Adrenal gland (tissue), 12 donors: ENCODE data around the gene ZNF598. TPM values are rescaled to one million over a fixed set of nuclear protein-coding genes. Genes with fewer than 3 reads are reported as not detected.

Experiments
- DNase-seq, 7 donors: peaks; one replicate each; pipeline ENCODE4 v3.0.0-alpha.2; 2019 to 2020
- H3K27ac ChIP-seq, 5 donors: fragments of 200-600 bp; sonication (generic) in 4 of 5; 1 replicate in 3 of 5; 2 replicates in 2 of 5; pipeline versions ENCODE4 v1.5.1 to v1.8.0; 2016 to 2020; ENCODE audit warnings: mild to moderate bottlenecking in 1 of 5
- H3K27me3 ChIP-seq: fragments of 200-600 bp; 2 replicates; pipeline ENCODE4 v1.8.0; 2021
- H3K36me3 ChIP-seq, 2 donors: fragments of 200-600 bp; replicated peaks in 1 of 2; 1 replicate in 1 of 2; 2 replicates in 1 of 2; pipeline versions ENCODE4 v1.5.1 to v1.8.0; 2018 to 2022
- H3K4me1 ChIP-seq, 2 donors: fragments of 200-600 bp; replicated peaks in 1 of 2; 1 replicate in 1 of 2; 2 replicates in 1 of 2; pipeline versions ENCODE4 v1.5.1 to v1.8.0; 2018 to 2021
- H3K4me3 ChIP-seq, 4 donors: fragments of 200-600 bp; sonication (generic) in 3 of 4; one replicate each; pipeline ENCODE4 v1.5.1; 2016 to 2018
- H3K9me3 ChIP-seq, 3 donors: fragments of 200-600 bp; sonication (generic) in 1 of 3; replicated peaks in 1 of 3; 1 replicate in 2 of 3; 2 replicates in 1 of 3; pipeline versions ENCODE4 v1.5.1 to v1.8.0; 2016 to 2021
- POLR2A ChIP-seq, 2 donors: fragments of 450-650 bp; IDR thresholded peaks; one replicate each; pipeline ENCODE4 v1.6.1; 2017; ENCODE audit warnings: antibody characterized with exemption in 2 of 2, mild to moderate bottlenecking in 2 of 2, moderate library complexity in 1 of 2
- WGBS, 4 donors: extraction: QIAGEN DNeasy Blood & Tissue Kit in 2 of 4; methylation state at CpG; one replicate each; pipeline versions ENCODE4 v1.1.5 to v1.1.7; 2013 to 2017; 5-methylcytosine and 5-hydroxymethylcytosine counted together
- intact Hi-C, 2 donors: fragments of 100-400 bp; cut with DNase I; formaldehyde crosslinking; loops; one replicate each; pipeline versions ENCODE4 v1.14.1 to v1.15.0; 2022 to 2023
- polyA plus RNA-seq, 3 donors: library from polyadenylated mRNA; stranded (reverse); fragments of 200-250 nt in 2 of 3; fragments of 350-450 nt in 1 of 3; fragmentation: Illumina TruSeq in 1 of 3; extraction: RNeasy Lipid Tissue Mini Kit (QIAGEN cat#74804) in 1 of 3; gene quantifications; one replicate each; pipeline ENCODE4 v1.2.3, GENCODE V29; 2013 to 2014
- total RNA-seq, 9 donors: library from RNA; depleted of rRNA in 4 of 9; stranded (reverse); fragments of >200 nt in 4 of 9; fragments of 120-200 nt in 1 of 9; fragmentation: NEBNext Ultra II Directional in 1 of 9; extraction: Animal tissue kit (Norgen Biotek cat#: 25700) in 1 of 9; gene quantifications; one replicate each; pipeline versions ENCODE4 v1.1.0 to v1.2.4, GENCODE V29; 2013 to 2023
- TF ChIP-seq, protein P1 (sequence below), 6 experiments: fragments of 450-650 bp in 4 of 6; fragments of 200-600 bp in 2 of 6; sonication (generic) in 1 of 6; IDR thresholded peaks; 1 replicate in 5 of 6; 2 replicates in 1 of 6; pipeline versions ENCODE4 v1.5.1 to v1.8.0; 2016 to 2021; ENCODE audit warnings: antibody characterized with exemption in 6 of 6, mild to moderate bottlenecking in 2 of 6, moderate library complexity in 1 of 6
- donor health status: healthy with polysubstance abuse.
- donor health status: Bipolar disorder and iron deficiency.
- donor health status: DM: yes; HTN: yes; CAD: no.
- donor health status: DM: no; HTN: no; CAD: no.
- donor health status: DM: no; HTN: no; CAD: no.
- donor health status: DM: yes; HTN: yes; CAD: no.

Gene ZNF598
- total and polyA plus RNA-seq, 12 donors: 4.7 to 51.5 (median 29.0) TPM

DNA sequence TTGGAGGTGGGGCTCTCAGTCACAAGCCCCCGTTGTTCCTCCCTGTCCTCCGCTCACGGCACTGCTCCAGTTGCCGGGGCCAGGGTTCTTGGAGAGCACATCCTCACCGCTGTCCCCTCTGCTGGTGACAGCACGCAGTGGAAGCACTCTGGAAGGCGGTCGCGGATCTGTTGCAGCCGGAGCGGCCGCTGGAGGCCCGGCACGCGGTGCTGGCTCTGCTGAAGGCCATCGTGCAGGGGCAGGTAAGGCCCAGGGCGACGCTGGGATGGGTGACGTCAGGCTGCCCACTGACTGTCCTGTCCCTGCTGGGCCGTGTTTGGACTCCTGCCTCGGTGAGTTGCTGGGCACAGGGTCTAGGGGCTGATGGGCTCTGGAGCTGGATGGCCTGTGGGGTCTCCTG lies 43.6 kb upstream of the ZNF598 start:
- intact Hi-C loops: no loop called here
- Histone ChIP-seq H3K4me1 (peaks cover 6 to 7% of the 10 kb centered on the region in 2 donors), H3K36me3 (peaks cover 0 to 51% of the 10 kb centered on the region in 2 donors), H3K9me3 (no peaks in the 10 kb centered on the region), H3K4me3 (no peak overlapping the region), H3K27ac (no peak overlapping the region), H3K27me3 (no peaks in the 10 kb centered on the region)
- TF ChIP-seq, protein P1, sequence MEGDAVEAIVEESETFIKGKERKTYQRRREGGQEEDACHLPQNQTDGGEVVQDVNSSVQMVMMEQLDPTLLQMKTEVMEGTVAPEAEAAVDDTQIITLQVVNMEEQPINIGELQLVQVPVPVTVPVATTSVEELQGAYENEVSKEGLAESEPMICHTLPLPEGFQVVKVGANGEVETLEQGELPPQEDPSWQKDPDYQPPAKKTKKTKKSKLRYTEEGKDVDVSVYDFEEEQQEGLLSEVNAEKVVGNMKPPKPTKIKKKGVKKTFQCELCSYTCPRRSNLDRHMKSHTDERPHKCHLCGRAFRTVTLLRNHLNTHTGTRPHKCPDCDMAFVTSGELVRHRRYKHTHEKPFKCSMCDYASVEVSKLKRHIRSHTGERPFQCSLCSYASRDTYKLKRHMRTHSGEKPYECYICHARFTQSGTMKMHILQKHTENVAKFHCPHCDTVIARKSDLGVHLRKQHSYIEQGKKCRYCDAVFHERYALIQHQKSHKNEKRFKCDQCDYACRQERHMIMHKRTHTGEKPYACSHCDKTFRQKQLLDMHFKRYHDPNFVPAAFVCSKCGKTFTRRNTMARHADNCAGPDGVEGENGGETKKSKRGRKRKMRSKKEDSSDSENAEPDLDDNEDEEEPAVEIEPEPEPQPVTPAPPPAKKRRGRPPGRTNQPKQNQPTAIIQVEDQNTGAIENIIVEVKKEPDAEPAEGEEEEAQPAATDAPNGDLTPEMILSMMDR (IDR thresholded peaks at IDR 0.05): no peak
- TF ChIP-seq POLR2A (IDR thresholded peaks at IDR 0.05): no peak
- WGBS, 4 donors: 93 to 95% (median 94%) methylated on average over 5 to 21 of the region's 21 CpGs
- DNase-seq: no peak

DNA sequence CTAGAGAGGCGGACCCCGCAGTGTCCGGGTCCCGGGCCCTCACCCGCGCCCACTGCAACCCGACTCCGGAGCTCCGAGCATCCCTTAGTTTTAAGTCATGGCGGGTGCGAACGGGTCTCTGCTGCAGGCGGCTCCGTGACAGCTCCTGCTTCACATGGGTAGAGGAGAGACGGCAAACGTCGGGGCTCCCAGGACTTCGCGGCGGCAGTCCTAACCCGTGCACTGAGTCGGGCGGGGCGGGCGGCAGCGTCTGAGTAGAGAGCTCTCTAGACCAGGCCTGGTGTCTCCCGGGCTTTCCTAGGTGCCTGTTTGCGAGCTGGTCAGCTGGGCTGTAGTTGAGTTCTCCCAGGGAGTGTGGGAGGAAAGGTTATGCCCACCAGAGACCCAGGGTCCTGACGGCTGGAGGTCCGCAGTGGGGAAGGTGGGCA lies 38.5 kb upstream of the ZNF598 start:
- Histone ChIP-seq H3K4me3 (peak overlapping the region; percentile 9 to 92 (median 75)), H3K4me1 (peaks cover 6 to 18% of the 10 kb centered on the region in 2 donors), H3K27ac (peak overlapping the region in 2 of 5 donors; percentile 52 to 81), H3K36me3 (peaks cover 0 to 22% of the 10 kb centered on the region in 2 donors), H3K27me3 (no peaks in the 10 kb centered on the region), H3K9me3 (no peaks in the 10 kb centered on the region)
- DNase-seq: peak in 2 of 7 donors; percentile 35 to 65
- 0 to 1% (median 1%) methylated on average over 2 to 30 of the region's 30 CpGs for WGBS, 4 donors
- TF ChIP-seq, protein P1 (IDR thresholded peaks at IDR 0.05): no peak
- TF ChIP-seq POLR2A (IDR thresholded peaks at IDR 0.05): no peak
- intact Hi-C loops: no loop called here

DNA sequence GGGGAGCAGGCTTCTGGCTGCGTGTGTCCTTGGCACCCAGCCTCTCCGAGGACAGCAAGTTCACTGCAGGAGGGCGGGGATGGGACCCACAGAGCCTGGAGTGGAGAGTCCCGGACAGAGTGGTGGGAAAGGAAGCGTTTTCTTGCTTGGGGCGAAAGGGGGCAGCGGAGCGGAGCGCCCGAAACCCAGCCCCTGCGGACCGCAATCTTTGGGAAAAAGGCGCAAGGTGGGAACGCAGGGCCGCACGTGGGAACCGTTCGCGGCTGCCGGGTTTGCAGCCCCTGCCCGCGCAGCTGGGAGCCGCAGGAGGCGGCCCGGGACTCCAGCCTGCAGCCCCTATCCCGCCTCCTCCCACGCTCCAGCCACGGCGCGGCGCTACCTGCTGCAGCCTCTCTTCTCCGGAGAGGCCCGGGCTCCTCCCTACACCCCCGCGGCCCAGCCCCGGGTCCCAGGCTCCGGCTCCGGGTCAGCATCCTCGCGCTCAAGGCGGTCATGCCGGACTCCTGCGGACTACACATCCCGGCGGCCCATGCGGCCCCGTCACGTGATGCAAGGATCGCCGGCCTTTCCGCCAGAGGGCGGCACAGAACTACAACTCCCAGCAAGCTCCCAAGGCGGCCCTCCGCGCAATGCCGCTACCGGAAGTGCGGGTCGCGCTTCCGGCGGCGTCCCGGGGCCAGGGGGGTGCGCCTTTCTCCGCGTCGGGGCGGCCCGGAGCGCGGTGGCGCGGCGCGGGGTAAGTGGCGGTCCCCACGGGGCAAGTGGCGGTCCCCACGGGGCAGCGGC lies 37.9 kb upstream of the ZNF598 start, which contains the start of the genes NTHL1 and TSC2:
Gene NTHL1, minus strand, starts transcription at position 505 of the 786 bp plus-strand sequence. Its CDS starts 11 bp downstream, at position 494.
Gene TSC2, plus strand, starts transcription at position 656 of the 786 bp plus-strand sequence. CDS start 631 bp downstream, outside the sequence.
- Histone ChIP-seq H3K27me3 (no peaks in the 10 kb centered on the region), H3K36me3 (peaks cover 0 to 17% of the 10 kb centered on the region in 2 donors), H3K27ac (peak within 1 kb of the TSS in 3 of 5 donors; percentile 40 to 81 (median 52)), H3K4me3 (peak within 1 kb of the TSS; percentile 9 to 92 (median 75)), H3K9me3 (no peaks in the 10 kb centered on the region), H3K4me1 (peaks cover 6 to 18% of the 10 kb centered on the region in 2 donors)
- intact Hi-C loops: no loop called here
- WGBS, 4 donors: 0 to 1% (median 0%) methylated on average over 15 to 81 of the region's 81 CpGs
- DNase-seq: peak; percentile 96 to 99 (median 97)
- TF ChIP-seq POLR2A (IDR thresholded peaks at IDR 0.05): peak; percentile 22 to 26
- TF ChIP-seq, protein P1 (IDR thresholded peaks at IDR 0.05): peak; percentile 17 to 72 (median 34)

DNA sequence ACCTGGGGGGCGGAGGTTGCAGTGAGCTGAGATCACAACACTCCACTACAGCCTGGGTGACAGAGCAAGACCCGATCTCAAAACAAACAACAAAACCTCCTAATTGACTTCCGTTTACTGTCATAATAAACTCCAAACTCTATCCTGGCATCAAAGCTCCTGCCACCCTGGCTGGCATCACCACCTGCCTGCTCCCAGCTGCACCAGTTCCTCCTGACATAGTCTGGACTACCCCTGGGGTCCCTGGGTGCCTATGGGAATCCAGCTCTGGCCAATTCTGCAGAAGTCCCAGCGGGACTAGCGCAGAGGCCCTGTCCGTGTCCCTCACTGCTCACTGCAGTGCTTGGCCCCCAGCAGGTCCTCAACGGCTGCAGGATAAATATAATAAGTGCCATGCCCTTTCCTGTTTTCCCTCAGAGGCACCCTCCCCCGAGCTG lies 37.3 kb upstream of the ZNF598 start:
- intact Hi-C loops: no loop called here
- H3K4me3 ChIP-seq: peak overlapping the region in 2 of 4 donors; percentile 71 to 92

More for the DNA sequence above, 37.3 kb upstream of the ZNF598 start:
- no peaks in the 10 kb centered on the region for H3K9me3 ChIP-seq
- H3K27me3 ChIP-seq: no peaks in the 10 kb centered on the region
- WGBS, 4 donors: 4 to 29% (median 17%) methylated on average over 5 to 8 of the region's 8 CpGs
- DNase-seq: no peak
- H3K27ac ChIP-seq: peak overlapping the region in 2 of 5 donors; percentile 52 to 81
- peaks cover 6 to 18% of the 10 kb centered on the region in 2 donors for H3K4me1 ChIP-seq
- H3K36me3 ChIP-seq: peaks cover 0 to 17% of the 10 kb centered on the region in 2 donors
- no peak for TF ChIP-seq POLR2A (IDR thresholded peaks at IDR 0.05)
- TF ChIP-seq, protein P1 (IDR thresholded peaks at IDR 0.05): no peak
